B cell (primary cell): ENCODE data around the gene ALPK3. TPM values are rescaled to one million over a fixed set of nuclear protein-coding genes. Genes with fewer than 3 reads are reported as not detected.

Experiments used
- ATAC-seq: fragments of 200-7000 bp; cut with Tn5 transposase; one replicate; pipeline ENCODE4 v1.10.0; 2021; ENCODE audit warnings: low read depth, mild to moderate bottlenecking, moderate number of reproducible peaks, moderate library complexity
- CTCF ChIA-PET: fragments of 350-600 bp; sonication (Branson Sonifier 250); formaldehyde crosslinking; loops from one replicate; lab custom pipeline; 2021; ENCODE audit warnings: antibody characterized with exemption, inconsistent platforms; lab: Charles Lee
- POLR2A ChIA-PET: fragments of 350-600 bp; sonication (Branson Sonifier 250); formaldehyde crosslinking; loops from one replicate; lab custom pipeline; 2021; ENCODE audit warnings: antibody characterized with exemption; lab: Charles Lee
- DNase-seq: peaks from one replicate; pipeline ENCODE4 v3.0.0; 2013
- H2AFZ ChIP-seq: 2 replicates; pipeline ENCODE4 v1.6.1; 2012; ENCODE audit warnings: mild to moderate bottlenecking, low read depth, low read length; ENCODE audit not compliant: insufficient read depth, poor library complexity, severe bottlenecking
- H3K27ac ChIP-seq, 2 donors: 1 replicate in 1 of 2; 2 replicates in 1 of 2; pipeline ENCODE4 v1.5.1; 2012 to 2013; ENCODE audit warnings: low read length in 2 of 2, mild to moderate bottlenecking in 2 of 2, moderate library complexity in 1 of 2
- H3K27me3 ChIP-seq, 4 experiments: fragments of 200-600 bp in 1 of 4; sonication (generic) in 1 of 4; replicated peaks in 1 of 4; 1 replicate in 2 of 4; 2 replicates in 2 of 4; pipeline versions ENCODE4 v1.6.1 to v1.7.0; 2013 to 2016; ENCODE audit warnings: low read length in 3 of 4, mild to moderate bottlenecking in 2 of 4, mixed read lengths in 1 of 4, moderate library complexity in 1 of 4; ENCODE audit not compliant: insufficient read depth in 4 of 4, control insufficient read depth in 3 of 4; ENCODE audit errors: control extremely low read depth in 1 of 4
- H3K36me3 ChIP-seq, 2 experiments: replicated peaks in 1 of 2; 1 replicate in 1 of 2; 2 replicates in 1 of 2; pipeline versions ENCODE4 v1.6.1 to v1.7.1; 2013; ENCODE audit warnings: low read length in 1 of 2; ENCODE audit not compliant: insufficient read depth in 2 of 2, control insufficient read depth in 1 of 2; ENCODE audit errors: control extremely low read depth in 1 of 2, extremely low read depth in 1 of 2
- H3K4me1 ChIP-seq, 2 donors: fragments of 200-600 bp in 1 of 2; sonication (generic) in 1 of 2; 1 replicate in 1 of 2; 2 replicates in 1 of 2; pipeline versions ENCODE4 v1.5.1 to v1.6.1; 2013 to 2017; ENCODE audit warnings: low read length in 2 of 2; ENCODE audit not compliant: control insufficient read depth in 2 of 2, insufficient read depth in 2 of 2
- H3K4me2 ChIP-seq: replicated peaks from 2 replicates; pipeline ENCODE3; 2012; ENCODE audit warnings: mild to moderate bottlenecking, low read depth, low read length; ENCODE audit not compliant: poor library complexity, severe bottlenecking
- H3K4me3 ChIP-seq, 5 experiments: fragments of 200-600 bp in 1 of 5; sonication (generic) in 1 of 5; 1 replicate in 3 of 5; 2 replicates in 2 of 5; pipeline versions ENCODE4 v1.5.1 to v1.7.0; 2011 to 2016; ENCODE audit warnings: low read length in 4 of 5, mild to moderate bottlenecking in 4 of 5, low read depth in 2 of 5, control low read depth in 1 of 5, moderate library complexity in 1 of 5; ENCODE audit not compliant: insufficient read depth in 1 of 5; ENCODE audit errors: control extremely low read depth in 1 of 5, extremely low read depth in 1 of 5
- H3K79me2 ChIP-seq: fragments of 200-600 bp; sonication (generic); one replicate; pipeline ENCODE4 v1.6.0; 2016; ENCODE audit warnings: low read length; ENCODE audit not compliant: control insufficient read depth, insufficient read depth
- H3K9ac ChIP-seq: fragments of 200-600 bp; sonication (generic); 2 replicates; pipeline ENCODE4 v1.6.1; 2017; ENCODE audit warnings: mild to moderate bottlenecking, low read length, moderate library complexity
- H3K9me3 ChIP-seq, 3 donors: one replicate each; pipeline versions ENCODE4 v1.6.1 to v1.7.1; 2013; ENCODE audit warnings: low read length in 2 of 3; ENCODE audit not compliant: control insufficient read depth in 2 of 3, insufficient read depth in 1 of 3; ENCODE audit errors: control extremely low read depth in 1 of 3
- H4K20me1 ChIP-seq: 2 replicates; pipeline ENCODE4 v1.6.0; 2012; ENCODE audit warnings: mild to moderate bottlenecking, low read length; ENCODE audit not compliant: insufficient read depth, control insufficient read depth, poor library complexity, severe bottlenecking
- H3K27ac Mint-ChIP-seq: one replicate; pipeline ENCODE4 v1.8.0; 2021; ENCODE audit warnings: mixed read lengths
- H3K27me3 Mint-ChIP-seq: one replicate; pipeline ENCODE4 v1.8.0; 2021; ENCODE audit warnings: mixed read lengths
- H3K4me1 Mint-ChIP-seq: one replicate; pipeline ENCODE4 v1.8.0; 2021; ENCODE audit warnings: mixed read lengths
- H3K4me3 Mint-ChIP-seq: one replicate; pipeline ENCODE4 v1.8.0; 2021; ENCODE audit warnings: mixed read lengths
- H3K9me3 Mint-ChIP-seq: one replicate; pipeline ENCODE4 v1.8.0; 2022; ENCODE audit warnings: mixed read lengths; ENCODE audit not compliant: insufficient read depth
- CTCF ChIP-seq: fragments of 200-600 bp; IDR thresholded peaks from one replicate; pipeline ENCODE4 v1.8.0; 2022; ENCODE audit warnings: antibody characterized with exemption, mild to moderate bottlenecking
- EZH2 ChIP-seq: IDR thresholded peaks from 2 replicates; pipeline ENCODE4 v1.6.1; 2012; ENCODE audit warnings: borderline replicate concordance, low read depth, mild to moderate bottlenecking, moderate library complexity, low read length; ENCODE audit not compliant: insufficient read depth, poor library complexity, severe bottlenecking
- WGBS: methylation state at CpG from one replicate; pipeline ENCODE4 v1.1.5; 2013; ENCODE audit warnings: missing lambda C conversion rate; ENCODE audit not compliant: insufficient coverage; 5-methylcytosine and 5-hydroxymethylcytosine counted together
- intact Hi-C: fragments of 100-400 bp; cut with micrococcal nuclease; formaldehyde crosslinking; loops from one replicate; pipeline ENCODE4 v1.10.0; 2022
- polyA plus RNA-seq: library from polyadenylated mRNA; depleted of rRNA; stranded (reverse); fragments of >200 nt; gene quantifications from 2 replicates; pipeline ENCODE4 v1.2.3, GENCODE V29; 2012
- total RNA-seq, 2 donors: library from RNA; stranded (reverse); fragments of 120-200 nt in 1 of 2; gene quantifications; 1 replicate in 1 of 2; 2 replicates in 1 of 2; pipeline versions ENCODE4 v1.2.3 to v1.2.4, GENCODE V29; 2013 to 2022

The ALPK3 gene
- total and polyA plus RNA-seq, 2 donors (not counting 1 experiment from before 2014, with no cell fraction given): 0.07 to 0.15 TPM

GRCh38 chr15:84772467-84772866 is 44.7 kb upstream of the ALPK3 start:
- Histone ChIP-seq H3K36me3 (peaks cover 5 to 45% of the 10 kb centered on the region in 2 experiments), H3K79me2 (peaks cover 97% of the 10 kb centered on the region), H3K9me3 (no peaks in the 10 kb centered on the region), H3K9ac (no peak overlapping the region), H4K20me1 (peaks cover 85% of the 10 kb centered on the region), H3K4me2 (no peak overlapping the region), H2AFZ (no peak overlapping the region), H3K4me3 (no peak overlapping the region), H3K27me3 (no peaks in the 10 kb centered on the region), H3K27ac (peak overlapping the region in 1 of 2 donors; percentile 68), H3K4me1 (peaks cover 8 to 11% of the 10 kb centered on the region in 2 donors)
- Mint-ChIP-seq H3K9me3 (no peaks in the 10 kb centered on the region), H3K4me3 (no peak overlapping the region), H3K27ac (no peak overlapping the region), H3K27me3 (no peaks in the 10 kb centered on the region), H3K4me1 (peaks cover 45% of the 10 kb centered on the region)
- no CpG with 5 or more reads among the region's 2 CpGs for WGBS
- POLR2A ChIA-PET: no interaction called here
- intact Hi-C loops: no loop called here
- CTCF ChIA-PET: no interaction called here
- no peak for ATAC-seq
- TF ChIP-seq EZH2 (no peak), CTCF (no peak)
- DNase-seq: no peak

- TF ChIP-seq EZH2 (no peak), CTCF (no peak)
- peak overlapping the region; percentile 3 for H3K27ac Mint-ChIP-seq
- H3K27me3 Mint-ChIP-seq: no peaks in the 10 kb centered on the region
- POLR2A ChIA-PET: interaction anchor here (0.5 to 1.0 kb wide), 2 partner anchors 58 to 1055 kb away, joined by 3 to 4 read pairs; partner anchors contain the start of gene SEC11A
- H3K9ac ChIP-seq: no peak overlapping the region
- H2AFZ ChIP-seq: no peak overlapping the region
- peaks cover 47% of the 10 kb centered on the region for H3K4me1 Mint-ChIP-seq
- no peaks in the 10 kb centered on the region for H3K9me3 ChIP-seq
- peak; percentile 36 for DNase-seq
- peaks cover 5 to 45% of the 10 kb centered on the region in 2 experiments for H3K36me3 ChIP-seq
- intact Hi-C loops: no loop called here
- H3K27me3 ChIP-seq: no peaks in the 10 kb centered on the region
- H3K4me1 ChIP-seq: peaks cover 8 to 11% of the 10 kb centered on the region in 2 donors
- H3K4me3 ChIP-seq: no peak overlapping the region
- H3K27ac ChIP-seq: peak overlapping the region in 1 of 2 donors; percentile 49
- CTCF ChIA-PET: interaction anchor here (0.6 to 0.8 kb wide), 2 partner anchors 51 to 67 kb away, joined by 3 to 6 read pairs; no protein-coding TSS in a partner anchor
- peaks cover 96% of the 10 kb centered on the region for H3K79me2 ChIP-seq
- peaks cover 87% of the 10 kb centered on the region for H4K20me1 ChIP-seq
- no peak overlapping the region for H3K4me3 Mint-ChIP-seq
- no peaks in the 10 kb centered on the region for H3K9me3 Mint-ChIP-seq
- peak; percentile 60 for ATAC-seq
- peak overlapping the region; percentile 3 for H3K4me2 ChIP-seq
- WGBS: 29% methylated on average over 1 of the region's 3 CpGs
Observed at GRCh38 chr15:84773716-84774115, 43.4 kb upstream of the ALPK3 start.
